Thyroid gland (tissue), 4 donors: ENCODE results near the gene CLEC6A.

Experiments
- POLR2A ChIP-seq, 2 donors: fragments of 450-650 bp; IDR thresholded peaks; one replicate each; pipeline ENCODE4 v1.6.1; 2017; ENCODE audit warnings: antibody characterized with exemption in 2 of 2, mild to moderate bottlenecking in 2 of 2, moderate library complexity in 1 of 2
- TF ChIP-seq, protein P1 (sequence below), 6 experiments: fragments of 200-600 bp in 3 of 6; fragments of 450-650 bp in 3 of 6; sonication (generic) in 3 of 6; IDR thresholded peaks; one replicate each; pipeline ENCODE4 v1.5.1; 2016 to 2019; ENCODE audit warnings: antibody characterized with exemption in 6 of 6, mild to moderate bottlenecking in 2 of 6, inconsistent platforms in 1 of 6, moderate library complexity in 1 of 6

DNA sequence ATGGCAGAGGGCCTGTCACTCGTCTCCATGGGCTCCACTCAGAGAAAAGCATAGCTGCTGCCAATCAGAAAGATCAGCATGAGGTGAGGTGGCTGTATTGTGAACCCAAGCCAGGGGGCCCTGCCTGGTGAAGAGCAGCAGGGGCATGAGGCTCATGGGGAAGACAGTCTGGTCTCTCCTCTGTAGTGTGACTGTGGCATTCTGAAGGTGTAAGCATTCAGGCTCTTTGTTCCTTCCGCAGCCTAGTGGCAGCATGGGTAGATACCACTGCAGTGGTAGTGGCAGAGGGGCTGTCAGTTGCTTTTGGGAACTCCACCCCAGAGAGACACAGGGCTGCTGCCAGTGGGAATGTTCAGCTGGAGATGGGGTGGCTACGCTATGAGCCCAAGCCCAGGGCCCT, 52.5 kb downstream of the CLEC6A start:
- TF ChIP-seq, protein P1, sequence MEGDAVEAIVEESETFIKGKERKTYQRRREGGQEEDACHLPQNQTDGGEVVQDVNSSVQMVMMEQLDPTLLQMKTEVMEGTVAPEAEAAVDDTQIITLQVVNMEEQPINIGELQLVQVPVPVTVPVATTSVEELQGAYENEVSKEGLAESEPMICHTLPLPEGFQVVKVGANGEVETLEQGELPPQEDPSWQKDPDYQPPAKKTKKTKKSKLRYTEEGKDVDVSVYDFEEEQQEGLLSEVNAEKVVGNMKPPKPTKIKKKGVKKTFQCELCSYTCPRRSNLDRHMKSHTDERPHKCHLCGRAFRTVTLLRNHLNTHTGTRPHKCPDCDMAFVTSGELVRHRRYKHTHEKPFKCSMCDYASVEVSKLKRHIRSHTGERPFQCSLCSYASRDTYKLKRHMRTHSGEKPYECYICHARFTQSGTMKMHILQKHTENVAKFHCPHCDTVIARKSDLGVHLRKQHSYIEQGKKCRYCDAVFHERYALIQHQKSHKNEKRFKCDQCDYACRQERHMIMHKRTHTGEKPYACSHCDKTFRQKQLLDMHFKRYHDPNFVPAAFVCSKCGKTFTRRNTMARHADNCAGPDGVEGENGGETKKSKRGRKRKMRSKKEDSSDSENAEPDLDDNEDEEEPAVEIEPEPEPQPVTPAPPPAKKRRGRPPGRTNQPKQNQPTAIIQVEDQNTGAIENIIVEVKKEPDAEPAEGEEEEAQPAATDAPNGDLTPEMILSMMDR (IDR thresholded peaks at IDR 0.05): no peak
- TF ChIP-seq POLR2A (IDR thresholded peaks at IDR 0.05): no peak
